ENCODE results near the gene GRIA1. TPM values are rescaled to one million over a fixed set of nuclear protein-coding genes. Genes with fewer than 3 reads are reported as not detected.

The GRIA1 gene
- total RNA-seq, 1 donor from 2014 or later: not detected

- Mint-ChIP-seq H3K36me3 (ENCODE audit: unreplicated experiment) (no peaks in the 10 kb centered on the region), H3K4me3 (ENCODE audit: unreplicated experiment) (no peak overlapping the region), H3K9me3 (ENCODE audit: unreplicated experiment) (no peaks in the 10 kb centered on the region), H3K27me3 (ENCODE audit: unreplicated experiment) (no peaks in the 10 kb centered on the region), H3K4me1 (ENCODE audit: low read depth, unreplicated experiment) (peaks cover 2% of the 10 kb centered on the region), H3K27ac (ENCODE audit: unreplicated experiment) (no peak overlapping the region)
- no peak for DNase-seq
- TF ChIP-seq CTCF (IDR thresholded peaks at IDR 0.05; ENCODE audit: partially characterized antibody, unreplicated experiment): no peak
These were observed 303.2 kb downstream of the GRIA1 start for GRCh38 chr5:153793699-153794098.

- Mint-ChIP-seq H3K4me3 (ENCODE audit: unreplicated experiment) (no peak overlapping the region), H3K36me3 (ENCODE audit: unreplicated experiment) (no peaks in the 10 kb centered on the region), H3K4me1 (ENCODE audit: low read depth, unreplicated experiment) (peaks cover 2% of the 10 kb centered on the region), H3K27me3 (ENCODE audit: unreplicated experiment) (no peaks in the 10 kb centered on the region), H3K9me3 (ENCODE audit: unreplicated experiment) (no peaks in the 10 kb centered on the region), H3K27ac (ENCODE audit: unreplicated experiment) (no peak overlapping the region)
- no peak for DNase-seq
- TF ChIP-seq CTCF (IDR thresholded peaks at IDR 0.05; ENCODE audit: partially characterized antibody, unreplicated experiment): no peak
These were observed 303.9 kb downstream of the GRIA1 start for GRCh38 chr5:153794327-153794726.

- TF ChIP-seq CTCF (IDR thresholded peaks at IDR 0.05; ENCODE audit: partially characterized antibody, unreplicated experiment): no peak
- Mint-ChIP-seq H3K27ac (ENCODE audit: unreplicated experiment) (no peak overlapping the region), H3K9me3 (ENCODE audit: unreplicated experiment) (no peaks in the 10 kb centered on the region), H3K27me3 (ENCODE audit: unreplicated experiment) (no peaks in the 10 kb centered on the region), H3K4me1 (ENCODE audit: low read depth, unreplicated experiment) (peaks cover 2% of the 10 kb centered on the region), H3K4me3 (ENCODE audit: unreplicated experiment) (no peak overlapping the region), H3K36me3 (ENCODE audit: unreplicated experiment) (no peaks in the 10 kb centered on the region)
- DNase-seq: no peak
These were observed 306.1 kb downstream of the GRIA1 start for GRCh38 chr5:153796527-153796926.

GRCh38 chr5:153797484-153797883, 307.0 kb downstream of the GRIA1 start:
- H3K27me3 Mint-ChIP-seq (ENCODE audit: unreplicated experiment): no peaks in the 10 kb centered on the region
- H3K9me3 Mint-ChIP-seq (ENCODE audit: unreplicated experiment): peaks cover 1% of the 10 kb centered on the region
- TF ChIP-seq CTCF (IDR thresholded peaks at IDR 0.05; ENCODE audit: partially characterized antibody, unreplicated experiment): no peak
- H3K27ac Mint-ChIP-seq (ENCODE audit: unreplicated experiment): no peak overlapping the region
- H3K4me1 Mint-ChIP-seq (ENCODE audit: low read depth, unreplicated experiment): peaks cover 2% of the 10 kb centered on the region
- no peaks in the 10 kb centered on the region for H3K36me3 Mint-ChIP-seq (ENCODE audit: unreplicated experiment)
- DNase-seq: no peak
- no peak overlapping the region for H3K4me3 Mint-ChIP-seq (ENCODE audit: unreplicated experiment)

- H3K9me3 Mint-ChIP-seq (ENCODE audit: unreplicated experiment): peaks cover 1% of the 10 kb centered on the region
- DNase-seq: no peak
- peaks cover 2% of the 10 kb centered on the region for H3K4me1 Mint-ChIP-seq (ENCODE audit: low read depth, unreplicated experiment)
- H3K27ac Mint-ChIP-seq (ENCODE audit: unreplicated experiment): no peak overlapping the region
- TF ChIP-seq CTCF (IDR thresholded peaks at IDR 0.05; ENCODE audit: partially characterized antibody, unreplicated experiment): no peak
- peaks cover 1% of the 10 kb centered on the region for H3K27me3 Mint-ChIP-seq (ENCODE audit: unreplicated experiment)
- H3K4me3 Mint-ChIP-seq (ENCODE audit: unreplicated experiment): no peak overlapping the region
- no peaks in the 10 kb centered on the region for H3K36me3 Mint-ChIP-seq (ENCODE audit: unreplicated experiment)
These were observed 308.4 kb downstream of the GRIA1 start for GRCh38 chr5:153798830-153799229.
